Measurements from ENCODE around the gene GAST. TPM values are rescaled to one million over a fixed set of nuclear protein-coding genes. Genes with fewer than 3 reads are reported as not detected.
A peak's percentile ranks its signal among the peaks of the same experiment; 100 is the strongest.

The GAST gene
- total RNA-seq, 1 donor from 2014 or later = not detected

- DNase-seq (ENCODE audit: low read depth) = no peak
These were observed 4.1 kb upstream of the GAST start for GRCh38 chr17:41707803-41708669.

GRCh38 chr17:41710472-41711090, 1.6 kb upstream of the GAST start:
- DNase-seq (ENCODE audit: low read depth) = peak; percentile 97

- peak; percentile 91 for DNase-seq (ENCODE audit: low read depth)
These were observed 5.5 kb downstream of the GAST start for GRCh38 chr17:41717408-41718286.

GRCh38 chr17:41718287-41718645, 6.1 kb downstream of the GAST start:
- DNase-seq (ENCODE audit: low read depth) = no peak

GRCh38 chr17:41722231-41722630, 10.1 kb downstream of the GAST start:
- no peak for DNase-seq (ENCODE audit: low read depth)

GRCh38 chr17:41723801-41724475, 11.8 kb downstream of the GAST start:
- DNase-seq (ENCODE audit: low read depth) = no peak

- no peak for DNase-seq (ENCODE audit: low read depth)
These were observed 12.4 kb downstream of the GAST start for GRCh38 chr17:41724476-41725050.

- DNase-seq (ENCODE audit: low read depth) = no peak
These were observed 13.0 kb downstream of the GAST start for GRCh38 chr17:41725134-41725533.

- DNase-seq (ENCODE audit: low read depth) = no peak
These were observed 15.9 kb downstream of the GAST start for GRCh38 chr17:41728056-41728455.

GRCh38 chr17:41730479-41730878, 18.3 kb downstream of the GAST start:
- no peak for DNase-seq (ENCODE audit: low read depth)

- no peak for DNase-seq (ENCODE audit: low read depth)
These were observed 19.7 kb downstream of the GAST start for GRCh38 chr17:41731836-41732235.

- no peak for DNase-seq (ENCODE audit: low read depth)
These were observed 21.4 kb downstream of the GAST start for GRCh38 chr17:41733348-41734138.

GRCh38 chr17:41734139-41734948, 22.2 kb downstream of the GAST start, which contains the start of gene HAP1:
Gene HAP1 (minus strand): TSS chr17:41734643. CDS start chr17:41734634, 9 bp downstream.
- DNase-seq (ENCODE audit: low read depth) = no peak

- no peak for DNase-seq (ENCODE audit: low read depth)
These were observed 22.8 kb downstream of the GAST start for GRCh38 chr17:41734949-41735313.

- DNase-seq (ENCODE audit: low read depth) = no peak
These were observed 23.6 kb downstream of the GAST start for GRCh38 chr17:41735744-41736143.

- no peak for DNase-seq (ENCODE audit: low read depth)
These were observed 25.0 kb downstream of the GAST start for GRCh38 chr17:41736983-41737679.

- no peak for DNase-seq (ENCODE audit: low read depth)
These were observed 25.5 kb downstream of the GAST start for GRCh38 chr17:41737680-41738023.

GRCh38 chr17:41738077-41738800, 26.1 kb downstream of the GAST start:
- DNase-seq (ENCODE audit: low read depth) = peak; percentile 51

GRCh38 chr17:41738801-41739112, 26.6 kb downstream of the GAST start:
- DNase-seq (ENCODE audit: low read depth) = no peak
